GM12874 (cell line): ENCODE measurements around the gene CMBL.

ENCODE experiments used
- CTCF ChIP-seq: IDR thresholded peaks from 2 replicates; pipeline ENCODE4 v1.5.1; 2011; ENCODE audit warnings: low read depth, mild to moderate bottlenecking, control low read depth, low read length, moderate library complexity; ENCODE audit not compliant: insufficient read depth

CMBL gene

GRCh38 chr5:10301266-10301665, 6.4 kb downstream of the CMBL start:
- no peak for TF ChIP-seq CTCF

- no peak for TF ChIP-seq CTCF
Measured at GRCh38 chr5:10300246-10300645, 7.5 kb downstream of the CMBL start.

- TF ChIP-seq CTCF, result no peak
Measured at GRCh38 chr5:10297646-10298204, 10.0 kb downstream of the CMBL start.

- no peak for TF ChIP-seq CTCF
Measured at GRCh38 chr5:10295619-10296326, 11.9 kb downstream of the CMBL start.

- TF ChIP-seq CTCF, result no peak
Measured at GRCh38 chr5:10293907-10294662, 13.6 kb downstream of the CMBL start.

- TF ChIP-seq CTCF, result no peak
Measured at GRCh38 chr5:10291692-10292339, 15.9 kb downstream of the CMBL start.

- no peak for TF ChIP-seq CTCF
Measured at GRCh38 chr5:10290438-10290837, 17.3 kb downstream of the CMBL start.
